SK-N-SH treated with all-trans-retinoic acid at 6 μM for 48 hours (cell line): Measurements from ENCODE around the gene RFPL1.
A peak's percentile ranks its signal among the peaks of the same experiment; 100 is the strongest.

Source experiments
- ATAC-seq: fragments of 200-7000 bp; cut with Tn5 transposase; 3 replicates; pipeline ENCODE4 v1.9.1; 2020; ENCODE audit warnings: mild to moderate bottlenecking, moderate library complexity
- ARNTL ChIP-seq: fragments of 450-650 bp; formaldehyde crosslinking; IDR thresholded peaks from 2 replicates; pipeline ENCODE4 v1.5.0; 2020; ENCODE audit warnings: low read depth, mild to moderate bottlenecking, moderate library complexity, borderline replicate concordance
- BACH2 ChIP-seq: fragments of 250-450 bp; sonication (Bioruptor Pico); IDR thresholded peaks from 2 replicates; pipeline ENCODE4 v1.9.0; 2021; ENCODE audit warnings: mild to moderate bottlenecking, borderline replicate concordance
- CSDC2 ChIP-seq: fragments of 250-450 bp; sonication (Bioruptor Pico); IDR thresholded peaks from 2 replicates; pipeline ENCODE4 v1.5.0; 2020; ENCODE audit warnings: mild to moderate bottlenecking, moderate library complexity
- CSRNP3 ChIP-seq: fragments of 250-450 bp; sonication (Bioruptor Pico); IDR thresholded peaks from 2 replicates; pipeline ENCODE4 v1.5.1; 2021; ENCODE audit warnings: mild to moderate bottlenecking, moderate library complexity
- ESRRG ChIP-seq: fragments of 250-450 bp; sonication (Bioruptor Pico); IDR thresholded peaks from 2 replicates; pipeline ENCODE4 v1.6.1; 2021; ENCODE audit warnings: mild to moderate bottlenecking
- ISL1 ChIP-seq: fragments of 250-450 bp; sonication (Bioruptor Pico); IDR thresholded peaks from 2 replicates; pipeline ENCODE4 v2.1.2; 2022; ENCODE audit warnings: mild to moderate bottlenecking, moderate library complexity
- OSR1 ChIP-seq: fragments of 250-450 bp; sonication (Bioruptor Pico); IDR thresholded peaks from 2 replicates; pipeline ENCODE4 v1.8.0; 2022; ENCODE audit warnings: moderate library complexity, mild to moderate bottlenecking, inconsistent platforms
- PATZ1 ChIP-seq: fragments of 250-450 bp; sonication (Bioruptor Pico); IDR thresholded peaks from 2 replicates; pipeline ENCODE4 v1.8.0; 2020; ENCODE audit warnings: mild to moderate bottlenecking, moderate library complexity, borderline replicate concordance
- POU6F1 ChIP-seq: fragments of 250-450 bp; sonication (Bioruptor Pico); IDR thresholded peaks from 2 replicates; pipeline ENCODE4 v1.8.0; 2021; ENCODE audit warnings: low read depth, mild to moderate bottlenecking, moderate library complexity, borderline replicate concordance
- PPARA ChIP-seq: fragments of 250-450 bp; sonication (Bioruptor Pico); IDR thresholded peaks from 2 replicates; pipeline ENCODE4 v1.5.0; 2020; ENCODE audit warnings: mild to moderate bottlenecking, borderline replicate concordance
- SNAI2 ChIP-seq: fragments of 250-450 bp; sonication (Bioruptor Pico); IDR thresholded peaks from 2 replicates; pipeline ENCODE4 v1.5.0; 2020; ENCODE audit warnings: mild to moderate bottlenecking, moderate library complexity
- TCF4 ChIP-seq: fragments of 250-450 bp; sonication (Bioruptor Pico); IDR thresholded peaks from 2 replicates; pipeline ENCODE4 v1.8.0; 2021; ENCODE audit warnings: mild to moderate bottlenecking, moderate library complexity, borderline replicate concordance
- TOX ChIP-seq: fragments of 250-450 bp; sonication (Bioruptor Pico); IDR thresholded peaks from 2 replicates; pipeline ENCODE4 v1.8.0; 2021; ENCODE audit warnings: mild to moderate bottlenecking, moderate library complexity, borderline replicate concordance
- TSHZ2 ChIP-seq: fragments of 250-450 bp; sonication (Bioruptor Pico); IDR thresholded peaks from 2 replicates; pipeline ENCODE4 v1.5.0; 2020; ENCODE audit warnings: mild to moderate bottlenecking, moderate library complexity
- ZC3H10 ChIP-seq: fragments of 250-450 bp; sonication (Bioruptor Pico); IDR thresholded peaks from 2 replicates; pipeline ENCODE4 v1.5.1; 2021; ENCODE audit warnings: mild to moderate bottlenecking, moderate library complexity
- ZFP3 ChIP-seq: fragments of 250-450 bp; sonication (Bioruptor Pico); IDR thresholded peaks from 2 replicates; pipeline ENCODE4 v1.5.0; 2020; ENCODE audit warnings: mild to moderate bottlenecking, moderate library complexity
- ZFP30 ChIP-seq: fragments of 450-650 bp; formaldehyde crosslinking; IDR thresholded peaks from 2 replicates; pipeline ENCODE4 v1.5.0; 2022; ENCODE audit warnings: mild to moderate bottlenecking, moderate library complexity
- ZNF565 ChIP-seq: fragments of 450-650 bp; formaldehyde crosslinking; conservative IDR thresholded peaks from 2 replicates; pipeline ENCODE4 v1.5.0; 2020; ENCODE audit warnings: low read depth, mild to moderate bottlenecking, moderate library complexity
- ZNF70 ChIP-seq: fragments of 450-650 bp; formaldehyde crosslinking; IDR thresholded peaks from 2 replicates; pipeline ENCODE4 v1.5.0; 2020; ENCODE audit warnings: mild to moderate bottlenecking, moderate library complexity
- ZNF8 ChIP-seq: fragments of 450-650 bp; formaldehyde crosslinking; IDR thresholded peaks from 2 replicates; pipeline ENCODE4 v1.5.0; 2020; ENCODE audit warnings: mild to moderate bottlenecking, moderate library complexity

Gene RFPL1

GRCh38 chr22:29394931-29395581 is 43.3 kb upstream of the RFPL1 start:
- no peak for TF ChIP-seq CSDC2 (CRISPR knock-in tag)
- no peak for TF ChIP-seq TSHZ2 (CRISPR knock-in tag)
- no peak for TF ChIP-seq PATZ1 (CRISPR knock-in tag)
- no peak for TF ChIP-seq CSRNP3 (CRISPR knock-in tag)
- TF ChIP-seq BACH2: no peak
- no peak for TF ChIP-seq POU6F1
- no peak for TF ChIP-seq TOX (CRISPR knock-in tag)
- TF ChIP-seq ZNF565 (CRISPR knock-in tag): no peak
- no peak for TF ChIP-seq ZNF70
- no peak for TF ChIP-seq ISL1 (CRISPR knock-in tag)
- peak; percentile 98 for ATAC-seq

GRCh38 chr22:29396126-29396525 is 42.3 kb upstream of the RFPL1 start:
- TF ChIP-seq ZNF70 (no peak), BACH2 (no peak), ZFP3 (no peak), TOX (CRISPR knock-in tag) (no peak), ZC3H10 (no peak), TSHZ2 (CRISPR knock-in tag) (no peak), CSDC2 (CRISPR knock-in tag) (no peak), ZNF8 (CRISPR knock-in tag) (no peak), POU6F1 (no peak), ZNF565 (CRISPR knock-in tag) (no peak), ESRRG (CRISPR knock-in tag) (no peak), SNAI2 (CRISPR knock-in tag) (no peak), ZFP30 (CRISPR knock-in tag) (no peak), TCF4 (CRISPR knock-in tag) (no peak), PPARA (CRISPR knock-in tag) (no peak), OSR1 (CRISPR knock-in tag) (no peak), ARNTL (CRISPR knock-in tag) (no peak), CSRNP3 (CRISPR knock-in tag) (no peak)
- ATAC-seq: no peak
